HCT116 (cell line): ENCODE results near the gene ZFP69B. TPM values are rescaled to one million over a fixed set of nuclear protein-coding genes. Genes with fewer than 3 reads are reported as not detected.

Source experiments
- ATAC-seq: fragments of 200-7000 bp; cut with Tn5 transposase; 2 replicates; pipeline ENCODE4 v1.9.1; 2020; ENCODE audit warnings: mild to moderate bottlenecking, moderate library complexity
- BruUV-seq: library from RNA; stranded (reverse); fragments of 400-500 nt; replicated peaks from 2 replicates; lab custom pipeline; 2021; lab: Mats Ljungman, UMichigan
- CTCF ChIA-PET: fragments of 300-600 bp; sonication (Branson Sonifier 250); formaldehyde crosslinking; loops from one replicate; lab custom pipeline; 2021; ENCODE audit warnings: antibody characterized with exemption; lab: Charles Lee
- POLR2A ChIA-PET: fragments of 300-600, 350-600 bp; sonication (Branson Sonifier 250); formaldehyde crosslinking; loops from one replicate; lab custom pipeline; 2021; ENCODE audit warnings: antibody characterized with exemption; lab: Charles Lee
- RAD21 ChIA-PET, 2 experiments: fragments of 300-600 bp; sonication (Branson Sonifier 250); formaldehyde crosslinking; loops; one replicate each; lab custom pipeline; 2023; ENCODE audit warnings: low total read pairs in 2 of 2; ENCODE audit not compliant: uncharacterized antibody in 2 of 2, unreplicated experiment in 2 of 2, low non-redundant PET in 1 of 2; lab: Charles Lee
- DNase-seq: peaks from one replicate; pipeline ENCODE4 v3.0.0-alpha.2; 2010; ENCODE audit warnings: low read depth, low spot score
- H2AFZ ChIP-seq: fragments of 200-600 bp; shearing (Covaris generic), sonication (generic); 2 replicates; pipeline ENCODE4 v1.6.1; 2017; ENCODE audit warnings: low read depth, mixed run types, mixed read lengths, antibody characterized with exemption, low read length; ENCODE audit not compliant: poor library complexity, severe bottlenecking
- H3K27ac ChIP-seq: 2 replicates; pipeline ENCODE4 v1.5.1; 2012; ENCODE audit warnings: low read depth, low read length
- H3K27me3 ChIP-seq: fragments of 200-600 bp; sonication (generic); 2 replicates; pipeline ENCODE4 v1.6.1; 2016; ENCODE audit warnings: mixed run types, low read length, mixed read lengths; ENCODE audit not compliant: insufficient read depth
- H3K36me3 ChIP-seq, 2 experiments: fragments of 200-500 bp in 1 of 2; fragments of 200-600 bp in 1 of 2; sonication (Bioruptor generic) in 1 of 2; sonication (generic) in 1 of 2; 2 replicates each; pipeline versions ENCODE4 v1.5.1 to v1.6.1; 2014 to 2016; ENCODE audit warnings: low read length in 2 of 2, inconsistent platforms in 1 of 2, mixed read lengths in 1 of 2, mixed run types in 1 of 2; ENCODE audit not compliant: insufficient read depth in 2 of 2, control insufficient read depth in 1 of 2
- H3K4me1 ChIP-seq, 2 experiments: fragments of 200-600 bp in 1 of 2; sonication (generic) in 1 of 2; 2 replicates each; pipeline versions ENCODE4 v1.5.1 to v1.6.1; 2012 to 2017; ENCODE audit warnings: low read length in 2 of 2, inconsistent platforms in 1 of 2, mild to moderate bottlenecking in 1 of 2, mixed read lengths in 1 of 2, mixed run types in 1 of 2, moderate library complexity in 1 of 2; ENCODE audit not compliant: insufficient read depth in 2 of 2, control insufficient read depth in 1 of 2
- H3K4me2 ChIP-seq: fragments of 200-600 bp; sonication (generic); 2 replicates; pipeline ENCODE4 v1.6.1; 2017; ENCODE audit warnings: mixed run types, low read length, mixed read lengths
- H3K4me3 ChIP-seq, 2 experiments: fragments of 200-600 bp in 1 of 2; sonication (generic) in 1 of 2; replicated peaks in 1 of 2; 2 replicates each; pipeline ENCODE4 v1.5.1; 2011 to 2016; ENCODE audit warnings: low read length in 2 of 2, control low read depth in 1 of 2, low read depth in 1 of 2, mild to moderate bottlenecking in 1 of 2, mixed read lengths in 1 of 2, mixed run types in 1 of 2
- H3K79me2 ChIP-seq: fragments of 200-600 bp; sonication (generic); 2 replicates; pipeline ENCODE4 v1.6.1; 2017; ENCODE audit warnings: mild to moderate bottlenecking, mixed run types, low read length, moderate library complexity, mixed read lengths; ENCODE audit not compliant: insufficient read depth
- H3K9ac ChIP-seq: fragments of 200-600 bp; sonication (generic); 2 replicates; pipeline ENCODE4 v1.6.1; 2016; ENCODE audit warnings: low read length, mixed read lengths
- H3K9me2 ChIP-seq: fragments of 200-600 bp; sonication (generic), shearing (Covaris generic); 2 replicates; pipeline ENCODE4 v1.6.1; 2017; ENCODE audit warnings: mixed run types, mild to moderate bottlenecking, moderate library complexity; ENCODE audit not compliant: insufficient read depth
- H3K9me3 ChIP-seq, 2 experiments: fragments of 200-500 bp in 1 of 2; fragments of 200-600 bp in 1 of 2; sonication (Bioruptor generic) in 1 of 2; sonication (generic) in 1 of 2; 2 replicates each; pipeline ENCODE4 v1.6.1; 2014 to 2017; ENCODE audit warnings: low read length in 2 of 2, mixed read lengths in 2 of 2, inconsistent platforms in 1 of 2, low read depth in 1 of 2, mild to moderate bottlenecking in 1 of 2, mixed run types in 1 of 2, moderate library complexity in 1 of 2; ENCODE audit not compliant: control insufficient read depth in 1 of 2, insufficient read depth in 1 of 2
- H4K20me1 ChIP-seq: fragments of 200-600 bp; sonication (generic), shearing (Covaris generic); 2 replicates; pipeline ENCODE4 v1.6.1; 2017; ENCODE audit warnings: mixed run types, mild to moderate bottlenecking, moderate library complexity; ENCODE audit not compliant: insufficient read depth
- ELF1 ChIP-seq: IDR thresholded peaks from 2 replicates; pipeline ENCODE4 v1.6.1; 2012; ENCODE audit warnings: low read depth, borderline replicate concordance
- SRF ChIP-seq: IDR thresholded peaks from 2 replicates; pipeline ENCODE4 v1.6.1; 2012; ENCODE audit warnings: low read depth
- ZFX ChIP-seq: fragments of 450-650 bp; IDR thresholded peaks from 2 replicates; pipeline ENCODE4 v1.6.1; 2017
- ZNF274 ChIP-seq: fragments of 200-500 bp; sonication (Bioruptor generic); IDR thresholded peaks from 2 replicates; pipeline ENCODE4 v1.6.1; 2014; ENCODE audit warnings: mild to moderate bottlenecking, low read depth, low read length, inconsistent platforms
- intact Hi-C: fragments of 100-400 bp; cut with micrococcal nuclease; formaldehyde crosslinking; loops from 2 replicates; pipeline ENCODE4 v1.10.0; 2022
- total RNA-seq: library from RNA; stranded (reverse); gene quantifications from one replicate; pipeline ENCODE4 v1.2.1, GENCODE V29; 2021; ENCODE audit not compliant: unreplicated experiment

ZFP69B gene
- total RNA-seq, 1 experiment from 2014 or later = 0.27 TPM

GRCh38 chr1:40409467-40409866 lies 40.8 kb upstream of the ZFP69B start:
- Histone ChIP-seq H4K20me1 (no peaks in the 10 kb centered on the region), H3K36me3 (0 out of 4 replicates have a peak, but pooled peaks cover 0 to 2% of the 10 kb centered on the region in 2 experiments), H3K4me2 (no peak overlapping the region), H3K27ac (no peak overlapping the region), H3K79me2 (no peaks in the 10 kb centered on the region), H3K27me3 (no peaks in the 10 kb centered on the region), H3K4me3 (no peak overlapping the region), H2AFZ (no peak overlapping the region), H3K9ac (no peak overlapping the region), H3K4me1 (no peaks in the 10 kb centered on the region), H3K9me2 (no peaks in the 10 kb centered on the region), H3K9me3 (no peaks in the 10 kb centered on the region)
- TF ChIP-seq ELF1 (no peak), ZFX (no peak), SRF (no peak)
- RAD21 ChIA-PET = no interaction called here
- ATAC-seq = no peak
- CTCF ChIA-PET = no interaction called here
- BruUV-seq = no TSS peak
- intact Hi-C loops = no loop called here
- POLR2A ChIA-PET = no interaction called here
- DNase-seq = no peak

- Histone ChIP-seq H3K36me3 (peaks cover 3 to 5% of the 10 kb centered on the region in 2 experiments; a peak in 1 of 4 replicates), H3K4me1 (no peaks in the 10 kb centered on the region)
- TF ChIP-seq ELF1 (no peak), ZNF274 (no peak)
- TF ChIP-seq, all 23 proteins: peak for 0
- POLR2A ChIA-PET = no interaction called here
- RAD21 ChIA-PET = no interaction called here
- Histone ChIP-seq H3K4me2 (no peak overlapping the region), H3K9me2 (no peaks in the 10 kb centered on the region), H3K4me3 (no peak overlapping the region), H3K27me3 (no peaks in the 10 kb centered on the region), H3K79me2 (no peaks in the 10 kb centered on the region), H4K20me1 (no peaks in the 10 kb centered on the region), H3K27ac (no peak overlapping the region), H3K9me3 (no peaks in the 10 kb centered on the region), H2AFZ (no peak overlapping the region), H3K9ac (no peak overlapping the region)
- ATAC-seq = no peak
- CTCF ChIA-PET = interaction anchor here (0.8 kb wide), 1 partner anchor 268 kb away, joined by 3 read pairs; no protein-coding TSS in a partner anchor
- BruUV-seq = no TSS peak
- intact Hi-C loops = no loop called here
- no peak for DNase-seq
These were observed 39.0 kb upstream of the ZFP69B start for GRCh38 chr1:40411294-40411693.
